ENCODE results near the gene ACADS.

ACADS gene

GRCh38 chr12:120702637-120703036 lies 23.0 kb upstream of the ACADS start:
- DNase-seq = no peak

- no peak for DNase-seq
These were observed 22.2 kb upstream of the ACADS start for GRCh38 chr12:120703311-120703942.

- DNase-seq = no peak
These were observed 20.0 kb upstream of the ACADS start for GRCh38 chr12:120705618-120706017.

GRCh38 chr12:120706029-120706428 lies 19.6 kb upstream of the ACADS start:
- DNase-seq = no peak

GRCh38 chr12:120708651-120709050 lies 17.0 kb upstream of the ACADS start:
- DNase-seq = no peak

- peak; percentile 27 to 47 for DNase-seq
These were observed 15.4 kb upstream of the ACADS start, which contains the start of gene UNC119B for GRCh38 chr12:120710031-120710804. Gene UNC119B (plus strand): TSS chr12:120710458. CDS start chr12:120710475, 17 bp downstream.

GRCh38 chr12:120710805-120711296 lies 14.8 kb upstream of the ACADS start:
- no peak for DNase-seq

GRCh38 chr12:120711411-120711810 lies 14.2 kb upstream of the ACADS start:
- DNase-seq = no peak

- no peak for DNase-seq
These were observed 13.0 kb upstream of the ACADS start for GRCh38 chr12:120712610-120713009.

GRCh38 chr12:120713861-120714482 lies 11.7 kb upstream of the ACADS start:
- DNase-seq = peak; percentile 43 to 72

GRCh38 chr12:120718055-120718454 lies 7.6 kb upstream of the ACADS start:
- DNase-seq = no peak

GRCh38 chr12:120719072-120719471 lies 6.6 kb upstream of the ACADS start:
- no peak for DNase-seq

GRCh38 chr12:120719496-120720233 lies 6.0 kb upstream of the ACADS start:
- no peak for DNase-seq

GRCh38 chr12:120720234-120720986 lies 5.2 kb upstream of the ACADS start:
- DNase-seq = no peak

- DNase-seq = no peak
These were observed 4.4 kb upstream of the ACADS start for GRCh38 chr12:120720987-120721801.

GRCh38 chr12:120721866-120722265 lies 3.8 kb upstream of the ACADS start:
- no peak for DNase-seq

- no peak for DNase-seq
These were observed 2.8 kb upstream of the ACADS start for GRCh38 chr12:120722784-120723183.

GRCh38 chr12:120724720-120725119 lies 906 bp upstream of the ACADS start:
- DNase-seq = no peak

GRCh38 chr12:120725151-120725658 lies 421 bp upstream of the ACADS start:
- DNase-seq = no peak

GRCh38 chr12:120726510-120726793 lies 826 bp downstream of the ACADS start:
- DNase-seq = no peak

- DNase-seq = no peak
These were observed 1.3 kb downstream of the ACADS start for GRCh38 chr12:120726961-120727360.

All from NCI-H524 (cell line).